Stimulated activated CD4-positive, alpha-beta T cell treated with anti-CD3 and anti-CD28 coated beads, Interleukin-2, amount 100 ng/mL, for 48 hours (primary cell): ENCODE results near the gene HSD11B1.

Experiments used
- DNase-seq, 2 donors: peaks; one replicate each; pipeline ENCODE4 v3.0.0-alpha.2; 2020

Gene HSD11B1

DNA sequence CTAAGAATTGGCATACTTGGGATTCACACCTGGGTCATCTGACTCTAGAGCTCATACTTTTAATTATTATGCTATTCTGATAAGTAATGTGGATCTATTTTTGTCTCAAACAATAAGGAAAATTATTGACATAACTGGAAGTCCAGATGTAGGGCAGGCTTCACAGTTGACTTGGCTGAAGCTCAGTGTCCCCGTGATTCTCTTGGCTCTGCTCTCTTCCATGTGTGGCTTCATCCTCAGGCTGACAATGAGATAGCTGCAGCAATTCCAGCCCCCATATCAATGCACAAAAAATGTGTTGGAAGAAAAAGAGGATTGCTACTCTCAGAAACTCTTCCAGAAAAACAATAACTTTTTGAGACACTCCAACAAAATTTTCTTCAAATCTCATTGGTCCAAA, 23.8 kb downstream of the HSD11B1 start:
- no peak for DNase-seq

DNA sequence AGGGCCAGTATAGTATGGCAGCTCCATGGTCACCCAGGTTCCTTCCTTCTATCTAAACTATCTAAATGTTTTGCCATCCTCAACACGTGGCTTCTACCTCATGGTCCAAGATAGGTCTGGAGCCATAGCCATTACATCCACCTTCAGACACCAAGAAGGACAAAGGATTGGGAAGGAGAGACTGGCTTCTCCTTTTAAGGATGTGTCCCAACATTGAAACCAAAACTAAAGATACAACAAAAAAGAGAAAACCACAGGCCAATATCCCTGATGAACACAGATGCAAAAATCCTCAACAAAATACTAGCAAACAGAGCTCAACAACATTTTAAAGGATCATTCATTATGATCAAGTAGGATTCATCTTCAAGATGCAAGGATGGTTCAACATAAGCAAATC, 24.8 kb downstream of the HSD11B1 start:
- DNase-seq: no peak

DNA sequence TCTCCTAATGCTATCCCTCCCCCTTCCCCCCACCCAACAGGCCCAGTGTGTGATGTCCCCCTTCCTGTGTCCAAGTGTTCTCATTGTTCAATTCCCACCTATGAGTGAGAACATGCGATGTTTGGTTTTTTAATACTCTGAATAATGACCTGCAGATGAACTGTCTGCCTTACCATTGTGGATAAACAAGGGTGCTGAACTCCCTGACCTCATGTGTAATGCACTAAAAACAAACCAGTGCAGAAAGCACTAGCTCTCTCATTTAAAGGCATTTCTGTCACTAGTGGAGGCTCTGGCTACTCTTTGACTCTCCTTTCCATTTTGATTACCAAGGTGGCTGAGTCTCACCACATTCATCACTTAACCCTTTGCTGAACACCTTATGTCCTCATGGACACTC, 28.1 kb downstream of the HSD11B1 start:
- DNase-seq: no peak

DNA sequence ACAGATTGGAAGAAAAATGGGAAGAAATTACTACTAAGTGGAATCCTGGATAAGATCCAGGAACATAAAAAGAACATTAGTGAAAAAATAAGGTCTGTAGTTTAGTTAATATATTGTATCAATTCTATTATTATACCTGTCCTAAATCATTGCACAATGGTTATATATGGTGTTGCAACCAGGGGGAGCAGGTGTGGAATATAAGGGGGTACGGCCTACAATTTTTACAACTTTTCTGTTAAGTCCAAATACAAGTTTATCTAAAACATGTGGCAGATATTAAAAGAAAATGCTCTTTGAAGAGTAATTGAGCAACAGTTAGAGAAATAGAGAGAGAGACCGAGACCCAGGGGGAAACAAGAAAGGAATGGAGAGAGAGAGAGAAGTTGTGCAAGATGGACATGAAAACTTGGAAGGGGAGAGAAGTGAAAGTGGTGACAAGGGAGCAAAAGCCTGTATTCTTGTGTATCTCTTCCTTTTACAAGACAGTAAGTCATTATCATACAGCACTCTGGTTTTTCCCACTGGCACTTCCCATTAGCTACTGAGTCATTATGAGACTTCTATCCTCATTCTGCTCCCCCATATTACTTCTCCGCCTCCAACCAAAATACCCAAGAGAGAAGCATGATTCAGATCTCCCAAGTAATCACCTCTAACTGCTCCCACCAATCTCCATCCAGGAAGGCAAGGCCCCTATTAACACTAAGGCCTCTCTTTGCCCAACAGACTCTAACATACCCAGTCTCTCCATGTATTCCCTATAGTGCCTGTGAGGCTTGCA, 29.0 kb downstream of the HSD11B1 start:
- DNase-seq: no peak

DNA sequence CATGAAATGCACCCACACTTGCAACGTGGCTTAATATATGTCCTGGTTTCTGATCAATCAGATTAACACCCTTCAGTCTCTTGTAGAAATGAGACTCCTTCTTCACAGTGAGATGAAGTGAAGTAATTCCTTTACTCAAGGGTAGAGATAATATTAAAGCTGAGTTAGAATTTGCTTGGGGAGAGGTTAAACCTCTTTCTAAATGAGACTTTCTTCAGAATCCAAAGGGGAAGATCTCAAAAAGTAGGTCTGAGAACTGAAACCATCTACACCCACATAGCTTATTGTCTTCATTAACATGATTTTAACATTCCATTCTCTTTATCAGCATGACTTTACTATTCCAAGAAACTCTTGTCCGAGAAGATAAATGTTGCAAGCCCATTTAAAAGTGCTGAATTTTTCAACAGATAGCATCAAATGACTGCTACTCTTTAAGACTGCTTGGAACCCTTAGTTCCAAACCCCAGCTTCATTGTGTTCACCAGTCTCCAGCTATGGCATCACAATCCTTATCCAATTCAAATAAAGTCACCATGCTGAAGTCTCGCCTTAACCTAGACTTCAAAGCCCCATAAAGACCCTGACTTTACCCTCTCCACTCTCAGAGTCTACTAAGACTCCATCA, 32.0 kb downstream of the HSD11B1 start:
- DNase-seq: no peak

DNA sequence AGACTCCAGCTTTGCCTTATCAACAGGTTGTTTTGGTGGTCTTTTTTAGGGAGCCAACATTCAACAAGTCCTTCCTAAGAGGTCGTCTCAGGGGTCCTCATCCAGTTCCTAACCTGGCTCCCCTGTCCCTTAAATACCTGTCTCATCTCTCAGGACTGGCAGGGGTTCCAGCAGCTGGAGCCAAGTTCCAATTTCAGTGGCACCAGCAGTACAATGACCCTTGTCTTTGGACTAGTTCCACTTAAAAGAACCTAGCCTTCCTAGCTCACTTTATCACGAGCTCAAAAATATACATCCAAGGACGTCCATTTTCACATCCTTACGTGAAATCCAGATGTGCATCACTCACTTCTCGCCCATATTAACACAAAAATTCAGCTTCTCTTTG, 32.5 kb downstream of the HSD11B1 start:
- no peak for DNase-seq

DNA sequence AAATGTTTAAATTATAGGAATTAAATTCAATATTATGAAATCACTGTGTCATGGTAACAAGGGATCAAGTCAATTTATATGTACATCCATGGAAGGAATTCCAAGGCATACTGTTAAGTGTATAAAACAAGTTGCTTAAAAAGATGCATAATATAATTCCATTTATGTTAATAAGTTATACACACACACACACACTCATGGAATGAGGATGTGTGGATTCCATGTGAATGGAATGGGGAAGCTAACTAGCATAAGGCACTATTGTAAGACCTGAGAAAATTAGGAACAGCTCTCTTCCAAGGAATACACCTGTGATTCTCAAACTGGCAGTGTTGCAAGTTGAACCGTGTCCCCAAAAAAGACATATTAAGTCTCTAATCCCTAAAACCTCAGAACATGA, 33.6 kb downstream of the HSD11B1 start:
- DNase-seq: no peak

DNA sequence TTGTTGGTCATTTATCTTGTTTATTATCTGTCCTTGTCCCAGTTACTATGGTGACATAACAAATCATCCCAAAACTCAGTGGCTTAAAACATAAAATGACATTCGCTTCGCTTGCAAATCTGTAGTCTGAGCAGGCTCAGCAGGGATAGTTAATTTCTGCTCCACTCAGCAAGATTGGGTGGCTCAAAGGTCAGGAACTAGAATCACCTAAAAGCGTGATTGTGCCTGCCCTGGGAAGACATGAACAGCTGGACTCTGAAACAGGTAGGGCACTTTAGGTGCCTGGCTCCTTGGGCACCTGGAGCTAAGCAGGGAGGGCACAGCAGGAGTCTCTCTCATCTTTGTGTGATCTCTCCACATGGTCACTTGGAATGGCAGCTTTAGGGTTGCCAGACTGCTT, 36.5 kb downstream of the HSD11B1 start:
- no peak for DNase-seq

DNA sequence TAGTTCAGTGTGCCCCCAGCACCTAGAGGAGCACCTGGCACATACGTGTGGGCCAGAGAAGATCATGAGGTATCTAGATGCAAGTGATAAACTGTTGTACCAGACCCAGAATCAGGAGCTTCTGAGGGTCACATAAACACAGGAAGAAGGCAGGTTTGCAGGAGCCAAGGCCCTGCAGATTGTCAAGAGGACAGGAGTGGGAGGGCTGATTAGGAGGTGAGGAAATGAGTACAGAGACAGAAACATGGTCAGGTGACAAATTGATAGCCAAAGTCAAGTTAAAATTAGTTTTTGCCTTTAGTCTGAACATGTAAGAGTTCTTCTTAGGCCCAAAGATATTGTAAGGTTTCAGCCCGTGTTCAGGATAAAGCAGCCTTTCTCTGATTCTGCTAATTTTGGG, 37.2 kb downstream of the HSD11B1 start:
- DNase-seq: no peak

DNA sequence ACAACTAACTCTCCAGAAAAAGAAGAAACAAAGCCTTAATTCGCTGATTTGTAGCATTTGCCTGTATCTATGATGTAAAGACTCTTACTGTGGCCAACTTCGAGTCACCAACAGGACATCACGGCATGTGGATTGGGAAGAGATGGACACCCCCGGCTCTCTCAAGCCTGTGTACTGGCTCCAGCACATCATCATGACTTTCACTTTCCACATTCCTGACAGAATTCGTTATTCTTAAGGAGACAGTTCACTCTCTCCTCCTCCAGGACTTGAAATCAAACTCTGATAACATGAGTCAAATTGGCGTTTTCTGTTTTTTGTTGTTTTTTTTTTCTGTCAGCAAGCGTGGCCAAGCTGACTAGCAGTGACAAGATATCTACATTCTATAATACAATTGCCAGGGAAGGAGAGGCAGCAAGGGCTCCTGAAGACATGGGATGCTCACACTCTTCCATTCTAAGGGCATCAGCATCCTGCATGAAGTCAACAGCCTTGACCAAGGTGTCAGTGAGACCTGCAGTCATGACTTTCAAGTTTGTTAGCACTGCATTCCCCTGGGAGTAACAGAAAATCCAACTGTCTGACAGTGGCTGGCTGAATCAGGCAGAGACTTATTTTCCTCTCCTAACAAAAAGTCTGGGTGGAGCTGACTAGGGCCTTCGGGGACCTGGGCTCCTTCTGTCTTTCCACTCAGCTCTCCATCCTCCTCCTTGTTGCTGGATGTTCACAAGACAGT, 37.9 kb downstream of the HSD11B1 start:
- no peak for DNase-seq

DNA sequence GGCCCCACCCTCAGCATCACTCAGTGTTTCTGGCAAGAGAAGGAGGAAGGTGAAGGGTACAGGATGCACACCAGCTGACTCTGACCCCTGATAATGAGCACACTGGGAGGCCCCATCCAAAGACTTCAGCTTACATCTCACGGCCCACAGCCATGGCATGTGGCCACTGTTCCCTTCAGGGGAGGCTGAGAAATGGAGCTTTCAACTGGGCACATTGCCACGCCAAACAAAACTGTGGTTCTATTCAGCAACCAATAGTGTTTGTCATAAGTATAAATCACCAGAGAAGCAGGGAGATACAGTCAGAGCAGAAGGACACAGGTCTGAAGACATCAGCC, 38.5 kb downstream of the HSD11B1 start:
- DNase-seq: no peak

DNA sequence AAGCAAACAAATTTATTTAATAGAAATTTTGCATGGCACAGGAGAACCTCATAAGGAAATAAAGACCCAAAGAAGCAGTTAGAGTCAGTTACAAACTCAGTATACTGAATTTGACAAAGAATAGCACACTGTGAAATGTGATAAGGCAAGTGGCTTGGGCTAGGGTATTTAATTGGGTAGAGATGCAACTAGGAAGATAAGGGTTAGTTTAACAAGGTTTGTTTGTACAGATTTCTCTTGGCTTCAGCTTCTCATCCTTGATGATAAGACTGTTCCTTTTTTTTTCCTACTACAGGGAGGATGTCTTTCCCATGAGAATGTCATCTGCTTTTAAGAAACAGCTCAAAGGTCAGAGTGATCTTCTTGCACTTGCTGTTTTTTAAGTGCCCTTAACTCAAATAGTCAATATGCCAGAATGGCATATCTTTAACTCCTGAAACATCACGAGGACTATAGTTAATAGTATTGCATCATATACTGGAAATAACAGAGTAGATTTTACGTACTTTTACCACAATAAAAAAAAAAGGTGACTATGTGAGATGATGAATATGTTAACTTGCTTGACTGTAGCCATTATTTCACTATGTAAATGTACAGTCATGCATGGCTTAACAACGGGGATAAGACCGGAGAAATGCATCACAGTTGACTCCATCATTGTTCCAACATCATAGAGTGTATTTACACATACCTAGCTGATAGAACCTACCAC, 42.0 kb downstream of the HSD11B1 start:
- DNase-seq: no peak

DNA sequence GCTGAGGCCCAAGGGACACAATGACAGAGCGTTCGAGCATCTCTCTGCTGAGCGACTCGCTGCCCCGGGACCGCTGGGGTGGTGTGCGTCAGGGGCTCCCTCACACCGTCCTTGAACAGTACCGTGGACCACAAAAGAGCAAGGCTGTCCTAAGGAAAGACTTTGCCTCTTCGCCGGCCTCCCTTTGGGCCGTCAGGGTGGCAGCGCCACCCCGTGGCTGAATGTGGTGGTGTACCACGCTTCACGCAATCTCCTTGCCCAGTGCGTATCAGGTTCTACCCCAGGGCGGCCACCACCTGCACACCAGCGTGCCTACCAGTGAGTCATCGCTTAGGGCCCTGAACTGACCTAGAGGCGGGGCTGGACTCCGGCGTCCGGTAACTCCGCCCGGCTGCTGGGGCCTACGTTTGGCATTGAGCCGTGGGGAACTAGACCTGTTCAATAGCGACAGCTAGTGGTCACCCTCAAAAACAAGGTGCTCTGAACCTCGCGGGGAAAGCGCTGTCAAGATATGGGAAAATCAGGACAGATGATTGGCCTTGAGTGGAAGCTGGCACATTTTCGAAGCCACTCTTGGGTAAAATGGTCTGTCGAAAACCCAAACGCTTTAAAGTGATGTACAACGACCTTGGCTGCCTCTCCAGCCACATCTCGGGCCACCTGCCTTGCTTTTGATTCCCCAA, 43.1 kb downstream of the HSD11B1 start:
- DNase-seq: peak; percentile 89 to 93

DNA sequence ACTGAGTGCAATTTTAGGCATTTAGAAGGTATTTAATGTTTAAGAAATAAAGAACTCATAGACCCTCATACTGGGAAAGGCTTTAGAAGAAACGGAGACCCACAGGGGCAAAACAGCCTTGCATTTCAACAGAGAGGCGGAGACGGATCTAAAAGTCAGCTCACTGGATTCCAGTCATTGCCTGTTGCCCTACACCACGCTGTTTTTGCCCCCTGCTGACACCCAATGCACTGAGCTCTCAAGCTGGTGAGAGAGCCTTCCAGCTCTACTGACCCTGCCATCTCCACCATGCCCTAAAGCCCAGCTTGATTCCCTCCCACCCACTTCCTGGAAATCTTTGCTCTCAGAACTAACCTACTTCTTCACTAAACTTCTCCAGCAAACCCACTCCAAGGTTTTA, 44.0 kb downstream of the HSD11B1 start:
- DNase-seq: no peak

DNA sequence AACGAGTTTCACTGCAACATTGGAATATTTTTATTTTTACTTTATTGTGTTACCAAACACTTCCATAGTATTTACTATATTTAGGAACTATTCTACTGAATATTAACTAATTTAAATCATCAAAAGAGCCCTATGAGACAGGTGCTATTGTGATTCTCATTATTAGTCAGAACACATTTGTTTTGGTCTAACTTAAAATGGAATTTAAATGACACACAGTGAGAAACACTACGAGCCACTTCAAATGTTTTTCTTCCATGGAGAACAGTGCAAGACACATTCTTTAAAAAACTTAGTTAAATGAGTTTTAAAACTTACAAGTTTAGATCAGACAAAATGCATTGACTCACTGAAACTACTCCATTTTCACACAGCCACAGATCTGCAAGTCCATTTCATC, 44.6 kb downstream of the HSD11B1 start:
- no peak for DNase-seq

DNA sequence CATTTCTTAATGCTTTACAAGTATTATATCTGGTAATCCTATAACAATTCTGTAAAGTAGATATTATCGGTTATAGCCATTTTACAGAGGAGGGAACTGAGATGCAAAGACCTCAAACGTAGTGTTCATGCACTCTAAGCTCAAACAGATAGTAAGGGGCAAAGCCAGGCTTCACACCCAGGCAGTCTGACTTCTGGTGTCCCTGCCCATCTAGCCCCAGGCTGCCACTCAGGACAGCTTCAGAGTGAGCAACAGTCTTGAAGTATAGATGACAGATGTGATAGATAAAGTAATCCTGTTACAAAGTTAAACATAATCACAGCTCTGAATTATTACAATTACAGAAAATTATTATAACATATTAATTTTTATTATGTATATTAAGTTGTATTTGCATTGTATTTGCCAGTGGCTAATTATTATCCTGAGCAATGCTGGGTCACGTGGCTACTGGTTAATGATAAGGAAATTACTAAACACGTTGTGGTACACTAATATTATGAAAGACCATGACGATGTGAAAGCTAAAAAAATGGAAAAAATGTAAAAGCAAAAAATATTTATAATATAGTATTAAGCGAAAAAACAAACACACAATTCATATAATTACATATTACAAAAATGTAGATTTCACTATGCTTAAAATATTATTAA, 45.2 kb downstream of the HSD11B1 start:
- DNase-seq: no peak

DNA sequence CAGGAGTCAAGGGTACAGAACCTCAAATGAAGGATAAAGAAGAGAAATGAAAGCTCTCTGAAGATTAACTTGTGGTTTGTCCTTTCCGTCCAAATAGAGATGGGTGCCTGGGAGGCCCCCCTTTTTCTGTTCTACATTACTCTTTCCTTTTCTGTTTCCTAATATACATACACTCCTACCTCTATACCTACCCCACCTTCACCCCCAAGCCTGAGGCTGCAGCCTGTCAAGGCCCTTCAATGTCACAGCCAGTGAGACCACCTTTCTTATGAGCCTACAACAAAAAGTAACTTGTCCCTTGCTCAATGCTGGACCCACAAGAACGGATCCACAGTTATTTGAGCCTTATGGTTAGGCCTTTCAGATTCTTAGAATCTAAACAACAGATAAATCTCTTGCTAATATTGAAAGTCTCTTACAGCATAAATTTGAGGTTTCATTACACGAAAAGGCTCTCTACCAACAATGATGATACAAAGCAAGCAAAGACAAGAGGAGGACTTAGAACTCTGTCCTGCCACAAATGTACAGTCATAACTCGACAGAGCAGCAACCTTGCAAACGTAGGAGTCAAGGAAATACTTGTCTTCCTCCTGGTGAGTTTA, 47.1 kb downstream of the HSD11B1 start:
- peak in 1 of 2 donors; percentile 38 for DNase-seq

DNA sequence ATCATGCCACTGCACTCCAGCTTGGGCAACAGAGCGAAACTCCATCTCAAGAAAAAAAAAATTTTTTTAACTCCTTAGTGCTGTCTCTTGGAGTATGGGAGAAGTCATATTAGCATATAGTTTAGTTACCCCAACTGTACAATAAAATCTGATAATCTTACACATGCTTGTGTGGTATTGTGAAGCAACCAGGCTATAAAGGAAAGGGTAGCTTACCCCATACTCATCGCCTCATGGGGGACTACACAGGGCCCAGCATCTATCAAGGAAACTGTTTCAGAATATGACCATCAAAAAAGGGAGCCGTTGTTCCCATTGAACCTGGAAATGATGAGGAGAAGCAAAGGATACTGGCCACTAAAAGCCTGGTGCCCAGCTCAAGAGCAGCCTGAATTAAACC, 48.2 kb downstream of the HSD11B1 start:
- DNase-seq: no peak

DNA sequence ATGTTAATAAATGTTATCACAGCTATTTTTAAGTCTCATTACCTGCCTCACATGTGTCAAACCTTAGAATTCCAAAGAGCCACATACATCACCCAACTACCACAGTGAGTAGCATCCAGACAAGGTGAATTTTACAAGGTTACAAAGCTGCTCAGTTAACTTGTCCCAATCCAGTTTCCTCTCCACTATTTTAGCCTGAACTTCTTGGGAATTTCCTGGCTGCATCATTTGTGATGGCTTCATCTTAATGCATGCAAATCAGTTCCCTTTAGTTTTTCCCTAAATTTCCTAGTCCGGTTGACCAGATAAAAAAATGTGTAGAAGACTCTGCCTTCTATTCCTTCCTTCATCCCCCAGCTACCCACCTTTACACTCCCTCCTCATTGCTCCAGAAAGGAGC, 50.6 kb downstream of the HSD11B1 start:
- no peak for DNase-seq

DNA sequence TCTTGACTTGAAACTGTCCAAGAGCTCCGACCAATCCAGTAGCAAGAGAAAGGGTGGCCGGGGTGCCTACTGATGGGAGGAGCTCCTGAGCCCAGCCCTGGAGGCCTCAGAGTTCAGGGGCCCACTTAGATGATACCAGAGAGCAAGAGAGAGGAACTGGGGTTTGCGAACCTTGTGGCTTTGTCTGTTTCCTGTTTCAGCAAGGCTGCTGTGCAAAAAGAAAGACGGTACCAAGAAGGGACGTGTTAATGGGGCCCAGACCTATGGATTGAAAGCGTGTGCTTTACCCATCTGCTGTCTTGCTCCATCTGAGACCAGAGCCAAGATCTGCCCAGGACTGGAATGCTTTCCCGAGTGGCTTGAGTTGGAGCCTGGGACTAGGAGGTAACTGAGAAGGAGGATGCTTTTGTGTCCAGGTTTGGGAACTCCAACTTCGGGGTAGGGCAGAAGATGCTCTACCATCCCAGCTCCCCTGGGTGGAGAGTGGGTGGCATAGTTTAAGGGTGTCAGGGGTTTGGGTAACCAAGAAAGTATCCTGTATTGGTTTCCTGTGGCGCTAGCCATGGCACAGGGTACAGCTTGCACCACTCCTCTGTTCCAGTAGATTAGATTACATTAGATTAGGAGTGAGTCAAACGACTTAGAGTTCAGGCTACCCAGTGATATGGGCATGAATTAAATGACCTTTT, 51.4 kb downstream of the HSD11B1 start, which contains the start of gene TRAF3IP3:
Gene TRAF3IP3, plus strand, starts transcription at position 128 of the 689 bp plus-strand sequence. CDS start 3,987 bp downstream, outside the sequence.
- peak; percentile 63 to 65 for DNase-seq
